ENCODE data around the gene TBC1D22A. TPM values are rescaled to one million over a fixed set of nuclear protein-coding genes. Genes with fewer than 3 reads are reported as not detected.

The TBC1D22A gene
- total and polyA plus RNA-seq, 2 experiments from 2014 or later, result 15.3 to 19.8 TPM

DNA sequence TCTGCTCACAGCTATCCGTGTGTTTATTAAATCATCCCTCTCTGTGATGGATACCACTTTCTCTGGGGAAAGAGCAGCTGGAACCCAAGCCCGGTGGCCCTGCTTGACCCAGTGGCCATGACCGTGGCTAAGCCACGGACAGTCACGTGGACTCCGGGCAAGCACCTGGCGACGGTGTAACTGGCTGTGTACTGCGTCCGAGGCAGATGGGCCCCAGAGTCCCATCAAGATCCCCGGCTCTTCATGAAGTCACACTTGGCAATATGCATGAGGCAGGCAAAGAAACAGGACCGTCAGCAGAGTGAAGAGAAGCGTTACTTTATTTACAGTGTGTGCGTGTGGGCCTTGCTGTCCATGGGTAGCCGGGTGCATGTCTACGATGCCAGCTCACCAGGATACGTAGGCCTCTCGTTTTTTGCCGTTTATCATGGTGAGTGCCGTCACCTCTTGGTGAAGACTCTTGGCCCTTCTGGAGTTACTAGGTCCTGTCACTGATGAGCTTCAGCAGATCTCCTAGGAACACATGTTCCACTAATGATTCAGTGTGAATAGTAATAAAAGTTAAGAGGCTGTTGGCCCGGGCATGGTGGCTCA is 366.3 kb downstream of the TBC1D22A start:
- no peak for DNase-seq (ENCODE audit: low spot score)
- no peak overlapping the region for H3K4me3 ChIP-seq
- WGBS (ENCODE audit: low lambda C conversion rate, missing lambda C conversion rate), result 97% methylated on average over 21 of the region's 21 CpGs

DNA sequence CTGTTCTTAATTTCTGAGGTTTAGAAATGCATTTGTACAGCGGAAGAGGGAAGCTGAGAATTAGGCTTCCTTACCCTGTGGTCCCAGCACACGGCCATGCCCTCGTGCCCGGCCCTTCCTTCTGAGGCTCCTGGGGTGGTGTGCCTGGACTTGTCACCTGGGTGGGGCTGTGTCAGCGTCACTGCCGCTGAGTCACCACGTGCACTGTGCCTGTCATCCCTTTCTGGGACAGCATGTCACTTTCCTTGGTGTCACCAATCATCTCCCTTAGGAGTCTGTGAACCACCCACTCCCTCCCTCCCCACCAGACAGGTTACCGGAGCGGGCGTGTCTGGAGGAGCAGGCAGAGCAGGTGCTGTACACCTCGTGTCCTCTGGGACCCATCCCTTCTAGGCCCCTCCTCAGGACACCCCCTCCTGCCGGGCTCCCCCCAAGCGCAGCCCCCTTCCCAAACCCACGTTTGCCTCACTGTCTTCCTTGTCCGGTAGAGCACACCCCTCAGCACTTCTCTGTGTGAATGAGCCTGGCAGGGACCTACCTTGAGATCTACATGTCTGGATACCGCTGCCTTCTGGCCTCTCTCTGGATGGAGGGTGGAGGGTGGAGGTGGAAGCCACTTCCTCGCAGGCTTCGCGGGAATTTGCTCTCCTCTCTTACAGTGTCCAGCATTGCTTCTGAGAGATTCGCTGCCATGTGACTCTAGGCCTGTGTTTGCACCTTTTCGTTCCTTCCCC is 367.6 kb downstream of the TBC1D22A start:
- Histone ChIP-seq H3K27me3 (no peaks in the 10 kb centered on the region), H3K27ac (peak overlapping the region; percentile 78), H3K4me2 (no peak overlapping the region), H4K20me1 (ENCODE audit: insufficient read depth, poor library complexity, severe bottlenecking) (no peaks in the 10 kb centered on the region), H2AFZ (no peak overlapping the region), H3K9me2 (replicated peaks; ENCODE audit: insufficient read depth) (no peaks in the 10 kb centered on the region), H3K4me1 (ENCODE audit: insufficient read depth) (no peaks in the 10 kb centered on the region), H3K9me3 (ENCODE audit: low read depth) (no peaks in the 10 kb centered on the region), H3K79me2 (no peaks in the 10 kb centered on the region), H3K36me3 (replicated peaks; ENCODE audit: insufficient read depth, low read depth) (no peaks in the 10 kb centered on the region), H3K4me3 (no peak overlapping the region)
- TF ChIP-seq EZH2phosphoT487 (IDR thresholded peaks at IDR 0.05; ENCODE audit: low read depth, severe bottlenecking, unreplicated experiment), result no peak
- DNase-seq (ENCODE audit: low spot score), result peak; percentile 77
- WGBS (ENCODE audit: low lambda C conversion rate, missing lambda C conversion rate), result 84% methylated on average over 21 of the region's 21 CpGs

More for the DNA sequence above, 366.3 kb downstream of the TBC1D22A start:
- H3K4me2 ChIP-seq, result no peak overlapping the region
- H2AFZ ChIP-seq, result no peak overlapping the region
- no peaks in the 10 kb centered on the region for H3K9me3 ChIP-seq (ENCODE audit: low read depth)
- no peaks in the 10 kb centered on the region for H4K20me1 ChIP-seq (ENCODE audit: insufficient read depth, poor library complexity, severe bottlenecking)
- H3K4me1 ChIP-seq (ENCODE audit: insufficient read depth), result no peaks in the 10 kb centered on the region
- H3K9me2 ChIP-seq (replicated peaks; ENCODE audit: insufficient read depth), result no peaks in the 10 kb centered on the region
- H3K27ac ChIP-seq, result no peak overlapping the region
- no peaks in the 10 kb centered on the region for H3K27me3 ChIP-seq
- no peaks in the 10 kb centered on the region for H3K36me3 ChIP-seq (replicated peaks; ENCODE audit: insufficient read depth, low read depth)
- TF ChIP-seq, protein P1, sequence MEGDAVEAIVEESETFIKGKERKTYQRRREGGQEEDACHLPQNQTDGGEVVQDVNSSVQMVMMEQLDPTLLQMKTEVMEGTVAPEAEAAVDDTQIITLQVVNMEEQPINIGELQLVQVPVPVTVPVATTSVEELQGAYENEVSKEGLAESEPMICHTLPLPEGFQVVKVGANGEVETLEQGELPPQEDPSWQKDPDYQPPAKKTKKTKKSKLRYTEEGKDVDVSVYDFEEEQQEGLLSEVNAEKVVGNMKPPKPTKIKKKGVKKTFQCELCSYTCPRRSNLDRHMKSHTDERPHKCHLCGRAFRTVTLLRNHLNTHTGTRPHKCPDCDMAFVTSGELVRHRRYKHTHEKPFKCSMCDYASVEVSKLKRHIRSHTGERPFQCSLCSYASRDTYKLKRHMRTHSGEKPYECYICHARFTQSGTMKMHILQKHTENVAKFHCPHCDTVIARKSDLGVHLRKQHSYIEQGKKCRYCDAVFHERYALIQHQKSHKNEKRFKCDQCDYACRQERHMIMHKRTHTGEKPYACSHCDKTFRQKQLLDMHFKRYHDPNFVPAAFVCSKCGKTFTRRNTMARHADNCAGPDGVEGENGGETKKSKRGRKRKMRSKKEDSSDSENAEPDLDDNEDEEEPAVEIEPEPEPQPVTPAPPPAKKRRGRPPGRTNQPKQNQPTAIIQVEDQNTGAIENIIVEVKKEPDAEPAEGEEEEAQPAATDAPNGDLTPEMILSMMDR (IDR thresholded peaks at IDR 0.05; ENCODE audit: poor library complexity), result no peak
- TF ChIP-seq EZH2phosphoT487 (IDR thresholded peaks at IDR 0.05; ENCODE audit: low read depth, severe bottlenecking, unreplicated experiment) (no peak), EZH2 (IDR thresholded peaks at IDR 0.05; ENCODE audit: borderline replicate concordance) (no peak)
- no peaks in the 10 kb centered on the region for H3K79me2 ChIP-seq

DNA sequence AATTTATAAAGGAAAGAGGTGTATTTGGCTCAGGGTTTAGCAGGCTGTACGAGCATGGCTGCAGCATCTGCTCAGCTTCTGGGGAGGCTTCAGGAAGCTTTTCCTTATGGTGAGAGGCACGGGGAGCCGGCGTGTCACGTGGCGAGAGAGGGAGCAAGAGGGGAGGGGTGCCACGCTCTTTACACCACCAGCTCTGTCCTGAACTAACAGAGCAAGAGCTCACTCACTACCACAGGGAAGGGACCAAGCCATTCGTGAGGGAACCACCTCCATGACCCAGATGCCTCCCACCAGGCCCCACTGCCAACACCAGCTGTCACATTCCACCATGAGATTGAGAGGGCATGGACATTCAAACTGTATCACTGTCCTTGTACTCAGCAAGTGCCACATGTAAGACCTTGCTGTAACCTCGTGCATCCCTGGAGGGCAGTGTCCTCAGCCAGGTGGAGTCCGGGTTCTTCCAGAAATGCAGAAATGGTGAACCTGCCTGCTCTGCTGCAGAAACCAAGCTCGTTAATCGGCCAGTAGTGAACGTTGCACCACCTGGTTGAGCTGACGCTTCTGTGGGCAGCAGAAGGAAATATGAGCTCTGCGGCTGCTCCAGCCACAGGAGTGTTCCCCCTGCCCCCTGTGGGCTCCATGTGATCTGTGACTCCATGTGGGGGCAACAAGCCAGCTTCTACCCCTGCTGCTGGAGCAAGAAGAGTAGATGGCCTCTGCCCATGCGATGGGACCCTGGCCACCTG is 368.6 kb downstream of the TBC1D22A start:
- TF ChIP-seq EZH2phosphoT487 (IDR thresholded peaks at IDR 0.05; ENCODE audit: low read depth, severe bottlenecking, unreplicated experiment), result no peak
- Histone ChIP-seq H4K20me1 (ENCODE audit: insufficient read depth, poor library complexity, severe bottlenecking) (no peaks in the 10 kb centered on the region), H3K9me2 (replicated peaks; ENCODE audit: insufficient read depth) (no peaks in the 10 kb centered on the region), H3K27me3 (no peaks in the 10 kb centered on the region), H3K27ac (no peak overlapping the region), H2AFZ (no peak overlapping the region), H3K9me3 (ENCODE audit: low read depth) (no peaks in the 10 kb centered on the region), H3K36me3 (replicated peaks; ENCODE audit: insufficient read depth, low read depth) (no peaks in the 10 kb centered on the region), H3K79me2 (no peaks in the 10 kb centered on the region), H3K4me1 (ENCODE audit: insufficient read depth) (no peaks in the 10 kb centered on the region), H3K4me3 (no peak overlapping the region), H3K4me2 (no peak overlapping the region)
- 90% methylated on average over 16 of the region's 16 CpGs for WGBS (ENCODE audit: low lambda C conversion rate, missing lambda C conversion rate)
- no peak for DNase-seq (ENCODE audit: low spot score)

DNA sequence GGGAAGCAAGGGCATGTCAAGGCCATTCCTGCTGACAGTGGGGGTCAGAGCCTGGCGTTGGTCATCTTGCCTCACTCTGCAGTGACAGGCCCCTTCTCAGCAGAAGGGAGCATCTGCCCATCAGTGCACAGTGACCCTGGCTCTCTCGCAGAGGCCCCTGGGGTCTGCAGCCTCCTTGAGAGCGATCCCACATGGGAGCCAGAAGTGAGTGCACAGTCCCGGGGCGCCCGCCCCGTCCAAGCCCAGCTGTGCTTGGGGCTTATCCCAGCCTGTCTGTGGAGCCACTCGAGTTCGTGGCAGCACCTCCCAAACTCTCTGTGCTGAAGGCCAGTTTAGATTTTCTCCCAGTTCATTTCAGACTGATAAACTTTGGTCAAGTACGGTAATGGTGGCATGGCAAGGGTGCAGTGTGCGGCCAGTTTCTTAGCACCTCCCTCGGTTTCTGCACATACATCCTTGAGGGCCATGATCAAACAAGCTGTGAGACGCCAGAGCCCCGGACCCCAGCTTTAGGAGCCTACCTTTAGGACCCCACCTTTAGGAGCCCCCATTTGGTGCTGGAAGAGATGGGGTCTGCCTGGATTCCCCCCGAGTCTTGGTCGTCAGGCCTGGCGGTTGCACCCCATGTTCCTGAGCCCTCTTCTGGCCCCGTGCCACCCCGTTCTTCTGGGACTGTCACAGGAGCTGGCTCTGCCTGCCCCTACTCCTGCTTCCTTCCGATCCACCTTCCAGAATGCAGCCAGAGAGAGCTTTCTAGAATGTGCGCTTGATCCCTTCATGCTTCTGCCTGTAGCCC is 369.4 kb downstream of the TBC1D22A start:
- Histone ChIP-seq H3K27ac (no peak overlapping the region), H4K20me1 (ENCODE audit: insufficient read depth, poor library complexity, severe bottlenecking) (no peaks in the 10 kb centered on the region), H3K36me3 (replicated peaks; ENCODE audit: insufficient read depth, low read depth) (no peaks in the 10 kb centered on the region), H3K9me3 (ENCODE audit: low read depth) (no peaks in the 10 kb centered on the region), H3K4me2 (no peak overlapping the region), H3K9me2 (replicated peaks; ENCODE audit: insufficient read depth) (no peaks in the 10 kb centered on the region), H2AFZ (no peak overlapping the region), H3K79me2 (no peaks in the 10 kb centered on the region), H3K4me1 (ENCODE audit: insufficient read depth) (no peaks in the 10 kb centered on the region), H3K27me3 (no peaks in the 10 kb centered on the region), H3K4me3 (no peak overlapping the region)
- DNase-seq (ENCODE audit: low spot score), result no peak
- WGBS (ENCODE audit: low lambda C conversion rate, missing lambda C conversion rate), result 97% methylated on average over 21 of the region's 21 CpGs
- TF ChIP-seq EZH2phosphoT487 (IDR thresholded peaks at IDR 0.05; ENCODE audit: low read depth, severe bottlenecking, unreplicated experiment) (no peak), EZH2 (IDR thresholded peaks at IDR 0.05; ENCODE audit: borderline replicate concordance) (no peak)
- TF ChIP-seq, protein P1 (IDR thresholded peaks at IDR 0.05; ENCODE audit: poor library complexity), result no peak
